Body of pancreas (tissue), 4 donors: Measurements from ENCODE around the gene CDKN1C. TPM values are rescaled to one million over a fixed set of nuclear protein-coding genes. Genes with fewer than 3 reads are reported as not detected.

ENCODE experiments used
- ATAC-seq: fragments of 150-250 bp; one replicate; pipeline ENCODE4 v1.9.1; 2016
- DNase-seq, 4 donors: peaks; one replicate each; pipeline ENCODE4 v3.0.0-alpha.2; 2019
- H3K27ac ChIP-seq, 4 donors: fragments of 200-600 bp; sonication (generic); 1 replicate in 3 of 4; 2 replicates in 1 of 4; pipeline versions ENCODE4 v1.5.1 to v1.6.1; 2016 to 2019; ENCODE audit warnings: mild to moderate bottlenecking in 1 of 4, mixed read lengths in 1 of 4, moderate library complexity in 1 of 4
- H3K27me3 ChIP-seq, 2 donors: fragments of 200-600 bp; sonication (generic); one replicate each; pipeline ENCODE4 v1.6.0; 2016; ENCODE audit warnings: mild to moderate bottlenecking in 1 of 2
- H3K36me3 ChIP-seq, 2 donors: fragments of 200-600 bp; sonication (generic); replicated peaks in 1 of 2; 2 replicates each; pipeline ENCODE4 v1.5.1; 2016; ENCODE audit warnings: low read depth in 2 of 2; ENCODE audit not compliant: insufficient read depth in 1 of 2
- H3K4me1 ChIP-seq: fragments of 200-600 bp; sonication (generic); one replicate; pipeline ENCODE4 v1.6.0; 2016
- H3K4me3 ChIP-seq, 2 donors: fragments of 200-600 bp; sonication (generic); 1 replicate in 1 of 2; 2 replicates in 1 of 2; pipeline ENCODE4 v1.5.1; 2016 to 2019
- H3K9me3 ChIP-seq, 3 donors: fragments of 200-600 bp; sonication (generic); 1 replicate in 2 of 3; 2 replicates in 1 of 3; pipeline ENCODE4 v1.5.1; 2016
- CTCF ChIP-seq, 7 experiments: fragments of 450-650 bp in 4 of 7; fragments of 200-600 bp in 3 of 7; sonication (generic) in 3 of 7; IDR thresholded peaks; one replicate each; pipeline ENCODE4 v1.5.1; 2016 to 2019; ENCODE audit warnings: antibody characterized with exemption in 7 of 7
- POLR2A ChIP-seq, 3 donors: fragments of 450-650 bp; IDR thresholded peaks; one replicate each; pipeline ENCODE4 v1.6.1; 2016; ENCODE audit warnings: antibody characterized with exemption in 3 of 3, mild to moderate bottlenecking in 2 of 3
- WGBS, 2 donors: methylation state at CpG; one replicate each; pipeline ENCODE4 v1.1.5; 2017; 5-methylcytosine and 5-hydroxymethylcytosine counted together
- intact Hi-C: fragments of 100-400 bp; cut with DNase I; formaldehyde crosslinking; loops from one replicate; pipeline ENCODE4 v1.15.1; 2023
- total RNA-seq, 2 donors: library from RNA; depleted of rRNA; stranded (reverse); fragments of >200 nt; gene quantifications; one replicate each; pipeline ENCODE4 v1.1.0, GENCODE V29; 2016

The CDKN1C gene
- total RNA-seq, 2 donors from 2014 or later: 35.3 to 231 TPM

GRCh38 chr11:2932850-2933251 lies 47.3 kb upstream of the CDKN1C start:
- Histone ChIP-seq H3K4me3 (no peak overlapping the region), H3K4me1 (peaks cover 33% of the 10 kb centered on the region), H3K36me3 (no peaks in the 10 kb centered on the region), H3K27ac (no peak overlapping the region), H3K27me3 (peaks cover 0 to 5% of the 10 kb centered on the region in 2 donors), H3K9me3 (peaks cover 0 to 5% (median 0%) of the 10 kb centered on the region in 3 donors)
- ATAC-seq (no peak), DNase-seq (peak in 2 of 4 donors; percentile 6 to 14)
- no peak for TF ChIP-seq POLR2A (IDR thresholded peaks at IDR 0.05)
- no peak for TF ChIP-seq CTCF (IDR thresholded peaks at IDR 0.05)
- intact Hi-C loops: no loop called here
- WGBS, 2 donors: 47 to 63% methylated on average over 3 to 15 of the region's 15 CpGs

- Histone ChIP-seq H3K27me3 (peaks cover 0 to 5% of the 10 kb centered on the region in 2 donors), H3K27ac (no peak overlapping the region), H3K9me3 (no peaks in the 10 kb centered on the region), H3K4me3 (no peak overlapping the region), H3K4me1 (peaks cover 33% of the 10 kb centered on the region), H3K36me3 (no peaks in the 10 kb centered on the region)
- intact Hi-C loops: no loop called here
- DNase-seq (peak in 2 of 4 donors; percentile 10 to 13), ATAC-seq (no peak)
- WGBS, 2 donors: 71 to 84% methylated on average over 9 to 13 of the region's 13 CpGs
- TF ChIP-seq CTCF (IDR thresholded peaks at IDR 0.05) (no peak), POLR2A (IDR thresholded peaks at IDR 0.05) (no peak)
Observed at GRCh38 chr11:2931771-2932738, 46.5 kb upstream of the CDKN1C start.

DNA sequence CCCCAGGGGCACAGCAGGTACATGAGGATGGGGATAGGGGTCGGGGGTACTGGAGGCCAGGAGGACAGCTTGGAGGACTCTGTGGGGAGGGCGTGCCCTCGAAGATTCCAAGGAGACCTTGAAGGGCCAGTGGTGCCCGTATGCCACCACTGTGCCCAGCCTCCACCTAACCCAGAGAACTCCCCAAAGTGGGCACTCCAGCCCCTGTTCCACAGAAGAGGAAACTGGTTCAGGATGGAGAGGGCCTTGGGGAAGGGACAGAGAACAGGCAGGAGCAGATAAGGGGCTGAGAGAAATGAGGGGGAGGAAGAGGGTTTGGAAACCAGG lies 45.8 kb upstream of the CDKN1C start:
- no peaks in the 10 kb centered on the region for H3K9me3 ChIP-seq
- no peak overlapping the region for H3K4me3 ChIP-seq
- DNase-seq (no peak), ATAC-seq (no peak)
- H3K4me1 ChIP-seq: peaks cover 33% of the 10 kb centered on the region
- intact Hi-C loops: no loop called here
- TF ChIP-seq CTCF (IDR thresholded peaks at IDR 0.05): no peak
- no peak for TF ChIP-seq POLR2A (IDR thresholded peaks at IDR 0.05)
- peaks cover 0 to 5% of the 10 kb centered on the region in 2 donors for H3K27me3 ChIP-seq
- no peaks in the 10 kb centered on the region for H3K36me3 ChIP-seq
- no peak overlapping the region for H3K27ac ChIP-seq
- 43 to 54% methylated on average over 4 of the region's 4 CpGs for WGBS, 2 donors

DNA sequence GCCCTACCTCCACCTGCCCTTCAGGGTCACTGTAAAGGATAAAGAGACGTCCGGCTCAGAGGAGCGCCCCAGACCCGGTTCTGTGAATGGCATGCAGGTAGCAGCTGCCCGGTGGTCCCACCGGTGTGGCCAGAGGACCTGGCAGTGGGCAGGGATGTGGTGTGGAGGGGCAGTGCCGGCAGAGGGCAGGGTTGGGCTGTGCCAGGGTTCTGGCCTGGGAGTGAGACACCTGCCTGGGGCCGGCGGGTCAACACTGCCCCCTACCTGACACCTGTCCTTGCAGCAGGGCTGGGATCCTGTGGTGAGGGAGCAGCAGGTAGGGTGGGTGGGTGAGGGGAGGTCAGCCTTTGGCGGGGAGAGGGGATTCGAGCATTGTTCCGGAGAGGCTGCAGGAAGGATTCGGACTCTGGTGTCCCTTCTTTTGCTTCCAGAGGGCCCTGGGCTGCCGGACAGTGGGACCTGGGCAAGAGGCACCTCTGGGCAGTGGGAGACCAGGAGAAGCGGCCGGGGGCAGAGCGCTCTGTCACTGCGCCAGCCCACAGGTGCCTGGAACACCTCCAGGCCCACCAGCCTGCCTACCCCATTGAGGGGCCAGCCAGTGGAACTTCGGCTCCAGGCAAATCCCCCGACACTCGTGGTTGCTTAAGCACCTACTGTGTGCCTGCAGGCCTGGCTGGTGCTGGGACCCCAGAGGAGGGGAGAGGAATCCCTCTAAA lies 45.3 kb upstream of the CDKN1C start:
- intact Hi-C loops: no loop called here
- Histone ChIP-seq H3K36me3 (no peaks in the 10 kb centered on the region), H3K27me3 (peaks cover 0 to 5% of the 10 kb centered on the region in 2 donors), H3K4me1 (peaks cover 33% of the 10 kb centered on the region), H3K27ac (peak overlapping the region; percentile 47 to 77 (median 64)), H3K4me3 (no peak overlapping the region), H3K9me3 (no peaks in the 10 kb centered on the region)
- WGBS, 2 donors: 23 to 24% methylated on average over 9 to 21 of the region's 21 CpGs
- TF ChIP-seq POLR2A (IDR thresholded peaks at IDR 0.05) (peak in 1 of 3 donors; percentile 21), CTCF (IDR thresholded peaks at IDR 0.05) (peak; percentile 82 to 98 (median 95))
- ATAC-seq (peak; percentile 82), DNase-seq (peak; percentile 88 to 94 (median 90))
